ENCODE data around the gene C4orf50. TPM values are rescaled to one million over a fixed set of nuclear protein-coding genes. Genes with fewer than 3 reads are reported as not detected.

The C4orf50 gene
- total and polyA plus RNA-seq, 2 donors (not counting 1 experiment from before 2014, with no cell fraction given): 0.02 TPM; not detected in 1

DNA sequence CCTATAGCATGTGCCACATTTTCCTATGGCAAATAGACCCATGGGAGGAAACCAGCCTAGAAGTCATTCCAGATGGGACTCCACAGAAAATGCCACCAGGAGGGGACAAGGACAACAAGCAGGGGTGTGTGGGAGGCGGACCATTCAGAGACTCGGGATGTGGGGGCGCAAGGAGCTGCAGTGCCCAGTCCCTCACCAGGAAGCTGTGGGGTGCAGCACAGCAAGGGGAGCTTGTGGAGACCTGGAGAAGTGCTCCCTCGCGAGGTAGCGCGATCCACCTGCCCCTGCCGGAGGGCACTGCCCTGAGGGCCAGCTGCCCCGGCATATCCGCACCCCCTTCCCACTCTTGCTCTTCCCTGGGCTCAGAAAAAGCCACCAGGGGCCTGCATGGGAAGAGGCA is 45.5 kb upstream of the C4orf50 start:
- Mint-ChIP-seq H3K27me3 (peaks cover 6% of the 10 kb centered on the region), H3K9me3 (ENCODE audit: insufficient read depth) (peaks cover 2% of the 10 kb centered on the region), H3K27ac (no peak overlapping the region), H3K4me1 (no peaks in the 10 kb centered on the region), H3K4me3 (no peak overlapping the region)
- Histone ChIP-seq H3K79me2 (ENCODE audit: control insufficient read depth, insufficient read depth, low read length) (no peaks in the 10 kb centered on the region), H3K27me3 (replicated peaks in 1 of 4; ENCODE audit: control extremely low read depth in 1 of 4, control insufficient read depth in 3 of 4, insufficient read depth in 4 of 4, low read length in 3 of 4) (no peaks in the 10 kb centered on the region), H3K27ac (ENCODE audit: low read length in 2 of 2) (no peak overlapping the region), H3K4me3 (ENCODE audit: control extremely low read depth in 1 of 5, extremely low read depth in 1 of 5, insufficient read depth in 1 of 5, low read depth in 2 of 5, low read length in 4 of 5) (no peak overlapping the region), H3K4me2 (replicated peaks; ENCODE audit: low read depth, low read length, poor library complexity, severe bottlenecking) (no peak overlapping the region), H3K9me3 (ENCODE audit: control extremely low read depth in 1 of 3, control insufficient read depth in 2 of 3, insufficient read depth in 1 of 3, low read length in 2 of 3) (peaks cover 0 to 42% (median 16%) of the 10 kb centered on the region in 3 donors), H3K9ac (ENCODE audit: low read length) (no peak overlapping the region), H3K4me1 (ENCODE audit: control insufficient read depth in 2 of 2, insufficient read depth in 2 of 2, low read length in 2 of 2) (no peaks in the 10 kb centered on the region), H2AFZ (ENCODE audit: insufficient read depth, low read depth, low read length, poor library complexity, severe bottlenecking) (no peak overlapping the region), H4K20me1 (ENCODE audit: control insufficient read depth, insufficient read depth, low read length, poor library complexity, severe bottlenecking) (no peaks in the 10 kb centered on the region), H3K36me3 (replicated peaks in 1 of 2; ENCODE audit: control extremely low read depth in 1 of 2, control insufficient read depth in 1 of 2, extremely low read depth in 1 of 2, insufficient read depth in 2 of 2, low read length in 1 of 2) (no peaks in the 10 kb centered on the region)
- intact Hi-C loops (cut with micrococcal nuclease): no loop called here
- TF ChIP-seq EZH2 (IDR thresholded peaks at IDR 0.05; ENCODE audit: borderline replicate concordance, insufficient read depth, low read depth, low read length, poor library complexity, severe bottlenecking): no peak
- TF ChIP-seq, protein P1, sequence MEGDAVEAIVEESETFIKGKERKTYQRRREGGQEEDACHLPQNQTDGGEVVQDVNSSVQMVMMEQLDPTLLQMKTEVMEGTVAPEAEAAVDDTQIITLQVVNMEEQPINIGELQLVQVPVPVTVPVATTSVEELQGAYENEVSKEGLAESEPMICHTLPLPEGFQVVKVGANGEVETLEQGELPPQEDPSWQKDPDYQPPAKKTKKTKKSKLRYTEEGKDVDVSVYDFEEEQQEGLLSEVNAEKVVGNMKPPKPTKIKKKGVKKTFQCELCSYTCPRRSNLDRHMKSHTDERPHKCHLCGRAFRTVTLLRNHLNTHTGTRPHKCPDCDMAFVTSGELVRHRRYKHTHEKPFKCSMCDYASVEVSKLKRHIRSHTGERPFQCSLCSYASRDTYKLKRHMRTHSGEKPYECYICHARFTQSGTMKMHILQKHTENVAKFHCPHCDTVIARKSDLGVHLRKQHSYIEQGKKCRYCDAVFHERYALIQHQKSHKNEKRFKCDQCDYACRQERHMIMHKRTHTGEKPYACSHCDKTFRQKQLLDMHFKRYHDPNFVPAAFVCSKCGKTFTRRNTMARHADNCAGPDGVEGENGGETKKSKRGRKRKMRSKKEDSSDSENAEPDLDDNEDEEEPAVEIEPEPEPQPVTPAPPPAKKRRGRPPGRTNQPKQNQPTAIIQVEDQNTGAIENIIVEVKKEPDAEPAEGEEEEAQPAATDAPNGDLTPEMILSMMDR (IDR thresholded peaks at IDR 0.05): no peak
- POLR2A ChIA-PET: no interaction called here
- 90% methylated on average over 2 of the region's 10 CpGs for WGBS (ENCODE audit: insufficient coverage)
- DNase-seq (no peak), ATAC-seq (ENCODE audit: low read depth) (no peak)
- CTCF ChIA-PET: no interaction called here

DNA sequence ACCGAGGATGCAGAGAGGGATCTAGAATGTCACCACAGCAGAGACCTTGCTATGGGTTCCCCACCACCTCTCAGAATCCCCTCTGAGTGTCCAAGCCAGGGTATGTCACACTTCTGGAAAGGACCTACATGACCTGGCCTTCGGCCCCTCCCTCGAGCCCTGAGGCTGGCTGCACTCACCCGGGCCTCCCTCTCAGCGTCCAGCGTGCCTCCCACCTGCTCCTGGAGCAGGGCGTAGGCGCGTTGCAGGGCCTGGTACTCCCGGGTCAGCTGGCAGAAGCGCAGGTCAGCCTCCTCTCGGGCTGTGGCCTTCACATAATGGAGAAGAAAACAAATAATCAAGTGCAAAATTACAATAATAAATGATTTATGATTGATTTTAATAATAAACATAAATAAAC is 43.9 kb upstream of the C4orf50 start:
- WGBS (ENCODE audit: insufficient coverage): 88% methylated on average over 6 of the region's 12 CpGs
- Mint-ChIP-seq H3K9me3 (ENCODE audit: insufficient read depth) (peaks cover 2% of the 10 kb centered on the region), H3K4me3 (no peak overlapping the region), H3K4me1 (no peaks in the 10 kb centered on the region), H3K27me3 (peaks cover 4% of the 10 kb centered on the region), H3K27ac (no peak overlapping the region)
- Histone ChIP-seq H3K9me3 (ENCODE audit: control extremely low read depth in 1 of 3, control insufficient read depth in 2 of 3, insufficient read depth in 1 of 3, low read length in 2 of 3) (peaks cover 0 to 58% (median 30%) of the 10 kb centered on the region in 3 donors), H3K4me1 (ENCODE audit: control insufficient read depth in 2 of 2, insufficient read depth in 2 of 2, low read length in 2 of 2) (no peaks in the 10 kb centered on the region), H3K4me3 (ENCODE audit: control extremely low read depth in 1 of 5, extremely low read depth in 1 of 5, insufficient read depth in 1 of 5, low read depth in 2 of 5, low read length in 4 of 5) (no peak overlapping the region), H3K79me2 (ENCODE audit: control insufficient read depth, insufficient read depth, low read length) (no peaks in the 10 kb centered on the region), H3K9ac (ENCODE audit: low read length) (no peak overlapping the region), H3K27me3 (replicated peaks in 1 of 4; ENCODE audit: control extremely low read depth in 1 of 4, control insufficient read depth in 3 of 4, insufficient read depth in 4 of 4, low read length in 3 of 4) (no peaks in the 10 kb centered on the region), H2AFZ (ENCODE audit: insufficient read depth, low read depth, low read length, poor library complexity, severe bottlenecking) (no peak overlapping the region), H3K36me3 (replicated peaks in 1 of 2; ENCODE audit: control extremely low read depth in 1 of 2, control insufficient read depth in 1 of 2, extremely low read depth in 1 of 2, insufficient read depth in 2 of 2, low read length in 1 of 2) (no peaks in the 10 kb centered on the region), H4K20me1 (ENCODE audit: control insufficient read depth, insufficient read depth, low read length, poor library complexity, severe bottlenecking) (no peaks in the 10 kb centered on the region), H3K27ac (ENCODE audit: low read length in 2 of 2) (no peak overlapping the region), H3K4me2 (replicated peaks; ENCODE audit: low read depth, low read length, poor library complexity, severe bottlenecking) (no peak overlapping the region)
- ATAC-seq (ENCODE audit: low read depth): no peak
- CTCF ChIA-PET: no interaction called here
- POLR2A ChIA-PET: no interaction called here
- TF ChIP-seq, protein P1 (IDR thresholded peaks at IDR 0.05): no peak
- no peak for TF ChIP-seq EZH2 (IDR thresholded peaks at IDR 0.05; ENCODE audit: borderline replicate concordance, insufficient read depth, low read depth, low read length, poor library complexity, severe bottlenecking)
- intact Hi-C loops (cut with micrococcal nuclease): no loop called here
- no peak for DNase-seq
